ENCODE results near the gene FAM168A.

GRCh38 chr11:73475549-73476095, 122.3 kb downstream of the FAM168A start:
- TF ChIP-seq CTCF (IDR thresholded peaks at IDR 0.05): no peak
- no peak for TF ChIP-seq POLR2AphosphoS5 (IDR thresholded peaks at IDR 0.05)
